Chondrocyte (in vitro differentiated cells): Measurements from ENCODE around the gene PLEKHJ1. TPM values are rescaled to one million over a fixed set of nuclear protein-coding genes. Genes with fewer than 3 reads are reported as not detected.

Source experiments
- DNase-seq: peaks from one replicate; pipeline ENCODE4 v3.0.0; 2021; ENCODE audit warnings: mixed read lengths, low spot score
- H3K27ac Mint-ChIP-seq: one replicate; pipeline ENCODE4 v1.8.0; 2021; ENCODE audit warnings: mild to moderate bottlenecking, moderate library complexity, mixed read lengths; ENCODE audit not compliant: unreplicated experiment
- H3K27me3 Mint-ChIP-seq: 2 replicates; pipeline ENCODE4 v1.8.0; 2021; ENCODE audit warnings: low read depth, mixed read lengths
- H3K36me3 Mint-ChIP-seq: 2 replicates; pipeline ENCODE4 v1.8.0; 2021; ENCODE audit warnings: low read depth, mixed read lengths
- H3K4me1 Mint-ChIP-seq: 2 replicates; pipeline ENCODE4 v1.8.0; 2021; ENCODE audit warnings: low read depth, mild to moderate bottlenecking, mixed read lengths
- H3K4me3 Mint-ChIP-seq: one replicate; pipeline ENCODE4 v1.8.0; 2021; ENCODE audit warnings: mild to moderate bottlenecking, moderate library complexity, mixed read lengths; ENCODE audit not compliant: unreplicated experiment
- H3K9me3 Mint-ChIP-seq: 2 replicates; pipeline ENCODE4 v1.8.0; 2021; ENCODE audit warnings: low read depth, mixed read lengths
- total RNA-seq: library from RNA; stranded (reverse); gene quantifications from 3 replicates; pipeline ENCODE4 v1.2.1, GENCODE V29; 2021
- TF ChIP-seq, protein P1 (sequence below): fragments of 200-600 bp; sonication (generic); IDR thresholded peaks from 2 replicates; pipeline ENCODE4 v1.5.0; 2021; ENCODE audit warnings: antibody characterized with exemption, mild to moderate bottlenecking, moderate library complexity

The PLEKHJ1 gene
- total RNA-seq, 1 donor from 2014 or later, result 42.4 TPM

DNA sequence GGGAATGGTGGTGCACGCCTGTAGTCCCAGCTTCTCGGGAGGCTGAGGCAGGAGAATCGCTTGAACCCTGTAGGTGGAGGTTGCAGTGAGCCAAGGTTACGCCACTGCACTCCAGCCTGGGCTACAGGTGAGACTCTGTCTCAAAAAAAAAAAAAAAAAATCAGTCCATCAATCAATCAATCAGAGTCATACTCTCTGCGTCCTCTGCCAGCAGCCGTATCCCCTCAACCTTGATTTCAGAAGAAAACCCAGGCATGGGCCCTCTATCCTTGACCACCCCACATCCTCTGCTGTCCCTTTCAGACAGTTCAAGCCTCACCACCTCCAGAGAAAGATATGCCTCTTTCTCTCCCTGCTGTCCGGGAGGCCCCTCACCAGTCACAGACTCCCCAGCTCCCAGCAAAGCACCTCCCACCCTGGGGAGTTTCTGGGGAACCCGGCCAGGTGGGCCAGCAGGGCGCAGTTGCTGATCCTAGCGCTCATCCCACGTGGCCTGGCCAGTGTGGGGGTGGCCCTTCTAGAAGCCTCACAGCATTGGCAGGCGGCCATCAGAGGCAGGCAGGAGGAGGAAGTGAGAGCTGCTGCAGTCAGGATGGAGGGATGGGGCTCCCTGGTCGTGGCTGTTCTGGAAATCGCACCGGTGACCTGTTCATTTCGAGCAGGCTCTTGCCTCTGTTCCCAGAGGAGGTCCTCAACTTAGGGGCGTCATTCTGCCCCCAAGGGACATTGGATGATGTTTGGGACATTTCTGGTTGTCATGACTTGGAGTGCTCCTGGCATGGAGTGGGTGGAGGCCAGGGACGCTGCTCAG, 30.3 kb upstream of the PLEKHJ1 start:
- TF ChIP-seq, protein P1, sequence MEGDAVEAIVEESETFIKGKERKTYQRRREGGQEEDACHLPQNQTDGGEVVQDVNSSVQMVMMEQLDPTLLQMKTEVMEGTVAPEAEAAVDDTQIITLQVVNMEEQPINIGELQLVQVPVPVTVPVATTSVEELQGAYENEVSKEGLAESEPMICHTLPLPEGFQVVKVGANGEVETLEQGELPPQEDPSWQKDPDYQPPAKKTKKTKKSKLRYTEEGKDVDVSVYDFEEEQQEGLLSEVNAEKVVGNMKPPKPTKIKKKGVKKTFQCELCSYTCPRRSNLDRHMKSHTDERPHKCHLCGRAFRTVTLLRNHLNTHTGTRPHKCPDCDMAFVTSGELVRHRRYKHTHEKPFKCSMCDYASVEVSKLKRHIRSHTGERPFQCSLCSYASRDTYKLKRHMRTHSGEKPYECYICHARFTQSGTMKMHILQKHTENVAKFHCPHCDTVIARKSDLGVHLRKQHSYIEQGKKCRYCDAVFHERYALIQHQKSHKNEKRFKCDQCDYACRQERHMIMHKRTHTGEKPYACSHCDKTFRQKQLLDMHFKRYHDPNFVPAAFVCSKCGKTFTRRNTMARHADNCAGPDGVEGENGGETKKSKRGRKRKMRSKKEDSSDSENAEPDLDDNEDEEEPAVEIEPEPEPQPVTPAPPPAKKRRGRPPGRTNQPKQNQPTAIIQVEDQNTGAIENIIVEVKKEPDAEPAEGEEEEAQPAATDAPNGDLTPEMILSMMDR, result no peak
- peak overlapping the region; percentile 1 for H3K27ac Mint-ChIP-seq
- H3K9me3 Mint-ChIP-seq, result no peaks in the 10 kb centered on the region
- peak; percentile 90 for DNase-seq
- H3K36me3 Mint-ChIP-seq, result peaks cover under 1% of the 10 kb centered on the region
- H3K27me3 Mint-ChIP-seq, result no peaks in the 10 kb centered on the region
- peaks cover 13% of the 10 kb centered on the region for H3K4me1 Mint-ChIP-seq
- no peak overlapping the region for H3K4me3 Mint-ChIP-seq

DNA sequence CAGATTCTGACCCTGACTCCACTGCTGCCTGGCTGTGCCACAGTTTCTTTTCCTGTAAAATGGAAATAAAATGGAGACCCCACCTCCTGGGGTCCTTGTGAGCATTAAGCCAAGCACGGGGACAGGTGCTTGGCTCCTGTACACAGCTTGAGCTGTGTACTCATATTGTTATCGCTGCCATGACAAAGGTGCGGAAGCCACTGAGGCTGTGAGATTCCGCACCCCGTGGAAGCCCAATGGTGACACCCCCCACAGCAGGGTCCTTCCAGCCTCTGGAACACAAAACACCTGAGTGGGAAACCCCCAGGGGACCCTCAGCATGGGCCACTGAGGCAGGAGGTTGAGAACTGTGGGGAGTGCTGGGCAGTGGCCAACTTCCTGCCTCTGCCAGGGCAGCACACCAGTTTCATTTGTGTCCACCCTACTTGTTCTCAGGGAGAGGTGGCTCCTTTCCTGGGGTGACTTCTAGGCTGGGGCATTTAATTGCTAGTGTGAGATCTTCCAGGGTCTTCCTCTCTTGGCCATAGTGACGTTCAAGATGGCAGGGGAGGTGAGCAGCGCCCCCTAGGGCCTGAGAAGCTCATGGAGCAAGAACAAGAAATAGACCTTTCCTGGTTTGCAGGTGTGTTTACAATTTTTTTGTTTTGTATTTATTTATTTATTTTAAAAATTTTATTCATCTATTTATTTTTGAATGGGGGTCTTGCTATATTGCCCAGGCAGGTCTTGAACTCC, 25.5 kb upstream of the PLEKHJ1 start:
- no peaks in the 10 kb centered on the region for H3K9me3 Mint-ChIP-seq
- peaks cover 6% of the 10 kb centered on the region for H3K4me1 Mint-ChIP-seq
- TF ChIP-seq, protein P1, result peak; percentile 79
- H3K27ac Mint-ChIP-seq, result no peak overlapping the region
- no peak overlapping the region for H3K4me3 Mint-ChIP-seq
- no peaks in the 10 kb centered on the region for H3K36me3 Mint-ChIP-seq
- DNase-seq, result no peak
- H3K27me3 Mint-ChIP-seq, result no peaks in the 10 kb centered on the region

DNA sequence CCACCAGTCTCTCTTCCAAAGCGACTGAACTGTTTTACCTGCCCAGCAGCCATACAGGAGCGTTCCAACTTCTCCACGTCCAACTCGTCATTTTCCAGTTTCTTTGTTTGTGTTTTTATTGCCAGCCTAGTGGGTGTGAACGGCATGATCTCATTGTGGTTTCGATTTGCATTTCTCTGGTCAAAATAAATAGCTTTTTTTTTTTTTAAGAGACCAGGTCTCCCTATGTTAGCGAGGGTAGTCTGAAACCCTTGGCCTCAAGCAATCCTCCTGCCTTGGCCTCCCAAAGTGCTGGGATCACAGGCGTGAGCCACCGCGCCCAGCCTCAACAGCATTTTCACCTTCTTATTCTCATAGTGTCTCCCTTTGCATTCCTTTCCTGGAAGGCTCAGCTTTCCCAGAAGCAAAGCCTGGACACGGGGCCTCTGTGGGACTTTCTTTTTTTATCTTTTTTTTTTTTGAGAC, 24.2 kb upstream of the PLEKHJ1 start:
- H3K27me3 Mint-ChIP-seq, result no peaks in the 10 kb centered on the region
- no peak overlapping the region for H3K4me3 Mint-ChIP-seq
- TF ChIP-seq, protein P1, result no peak
- no peaks in the 10 kb centered on the region for H3K9me3 Mint-ChIP-seq
- peaks cover 3% of the 10 kb centered on the region for H3K4me1 Mint-ChIP-seq
- H3K27ac Mint-ChIP-seq, result no peak overlapping the region
- no peaks in the 10 kb centered on the region for H3K36me3 Mint-ChIP-seq
- DNase-seq, result no peak

DNA sequence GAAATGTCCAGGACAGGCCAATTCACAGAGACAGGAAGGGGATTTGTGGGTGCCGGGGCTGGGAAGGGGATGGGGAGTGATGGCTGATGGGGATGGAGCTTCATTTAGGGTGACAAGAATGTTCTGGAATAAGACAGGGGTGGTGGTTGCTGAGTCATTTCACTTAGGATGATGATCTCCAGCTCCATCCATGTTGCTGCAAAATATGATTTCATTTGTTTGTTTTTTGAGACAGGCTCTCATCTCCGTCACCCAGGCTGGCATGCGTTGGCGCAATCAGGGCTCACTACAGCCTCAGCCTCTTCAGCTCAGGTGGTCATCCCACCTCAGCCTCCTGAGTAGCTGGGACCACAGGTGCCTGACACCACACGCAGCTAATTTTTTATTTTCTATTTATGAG, 23.2 kb upstream of the PLEKHJ1 start:
- Mint-ChIP-seq H3K27me3 (no peaks in the 10 kb centered on the region), H3K4me3 (no peak overlapping the region), H3K27ac (no peak overlapping the region), H3K4me1 (peaks cover 3% of the 10 kb centered on the region), H3K36me3 (no peaks in the 10 kb centered on the region), H3K9me3 (no peaks in the 10 kb centered on the region)
- TF ChIP-seq, protein P1, result no peak
- DNase-seq, result no peak

DNA sequence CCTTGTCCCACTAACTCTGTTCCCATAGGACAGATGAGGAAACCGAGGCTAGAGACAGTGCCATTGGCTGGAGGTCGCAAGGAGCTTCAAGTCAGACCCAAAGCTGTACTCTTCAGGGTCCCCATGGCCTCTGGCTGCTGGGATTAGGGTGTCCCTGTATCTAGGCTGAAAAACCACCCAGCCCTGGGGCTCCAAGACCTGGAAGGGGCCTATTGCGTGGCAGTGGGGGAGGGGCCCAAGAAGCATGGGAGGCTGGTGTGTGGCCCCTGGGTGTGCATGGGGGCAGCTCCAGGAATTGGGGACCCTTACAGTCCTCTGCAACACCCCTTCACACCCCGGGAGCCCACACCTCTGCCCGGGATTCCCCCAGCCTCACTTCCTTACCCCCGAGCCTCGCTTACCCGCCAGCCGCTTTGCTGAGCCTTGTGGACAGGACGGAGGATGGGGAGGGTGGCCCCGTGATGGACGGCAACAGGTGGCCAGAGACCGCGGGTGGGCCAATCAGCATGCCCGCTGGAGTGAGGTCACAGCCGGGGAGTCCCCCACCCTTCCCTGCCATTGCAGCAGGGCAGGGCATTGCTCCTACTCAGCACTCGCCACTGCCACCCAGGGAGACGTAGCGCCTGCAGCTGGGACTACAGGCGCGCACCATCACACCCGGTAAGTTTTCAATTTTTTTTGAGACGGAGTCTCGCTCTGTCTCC, 20.0 kb upstream of the PLEKHJ1 start, which contains the start of gene JSRP1:
Gene JSRP1, minus strand, starts transcription at position 436 of the 704 bp plus-strand sequence. CDS start 1,103 bp downstream, outside the sequence.
- Mint-ChIP-seq H3K36me3 (no peaks in the 10 kb centered on the region), H3K27me3 (no peaks in the 10 kb centered on the region), H3K9me3 (no peaks in the 10 kb centered on the region), H3K4me1 (peaks cover 6% of the 10 kb centered on the region), H3K27ac (no peak within 1 kb of the TSS), H3K4me3 (no peak within 1 kb of the TSS)
- DNase-seq, result no peak
- TF ChIP-seq, protein P1, result no peak
